Neuron (in vitro differentiated cells): ENCODE data around the gene FCER2.
"Not testable (repeated sequence)": the region's sequence is repeated elsewhere in the genome, so short reads cannot be mapped to it uniquely, and the experiment has no call there.

Experiments used
- H2AFZ ChIP-seq: one replicate; pipeline ENCODE4 v1.6.1; 2013; ENCODE audit warnings: low read depth, mild to moderate bottlenecking, inconsistent platforms, low read length, moderate library complexity
- H3K27me3 ChIP-seq: one replicate; pipeline ENCODE4 v1.6.1; 2013; ENCODE audit warnings: low read length; ENCODE audit not compliant: insufficient read depth
- H3K36me3 ChIP-seq: one replicate; pipeline ENCODE4 v1.6.1; 2013; ENCODE audit warnings: low read length; ENCODE audit not compliant: insufficient read depth
- H3K4me1 ChIP-seq: one replicate; pipeline ENCODE4 v1.6.1; 2013; ENCODE audit warnings: low read length; ENCODE audit not compliant: insufficient read depth
- H3K4me3 ChIP-seq: 2 replicates; pipeline ENCODE4 v1.5.1; 2013; ENCODE audit warnings: mild to moderate bottlenecking, low read length, moderate library complexity
- H3K9me3 ChIP-seq: one replicate; pipeline ENCODE4 v1.6.1; 2013; ENCODE audit warnings: low read length

Gene FCER2

DNA sequence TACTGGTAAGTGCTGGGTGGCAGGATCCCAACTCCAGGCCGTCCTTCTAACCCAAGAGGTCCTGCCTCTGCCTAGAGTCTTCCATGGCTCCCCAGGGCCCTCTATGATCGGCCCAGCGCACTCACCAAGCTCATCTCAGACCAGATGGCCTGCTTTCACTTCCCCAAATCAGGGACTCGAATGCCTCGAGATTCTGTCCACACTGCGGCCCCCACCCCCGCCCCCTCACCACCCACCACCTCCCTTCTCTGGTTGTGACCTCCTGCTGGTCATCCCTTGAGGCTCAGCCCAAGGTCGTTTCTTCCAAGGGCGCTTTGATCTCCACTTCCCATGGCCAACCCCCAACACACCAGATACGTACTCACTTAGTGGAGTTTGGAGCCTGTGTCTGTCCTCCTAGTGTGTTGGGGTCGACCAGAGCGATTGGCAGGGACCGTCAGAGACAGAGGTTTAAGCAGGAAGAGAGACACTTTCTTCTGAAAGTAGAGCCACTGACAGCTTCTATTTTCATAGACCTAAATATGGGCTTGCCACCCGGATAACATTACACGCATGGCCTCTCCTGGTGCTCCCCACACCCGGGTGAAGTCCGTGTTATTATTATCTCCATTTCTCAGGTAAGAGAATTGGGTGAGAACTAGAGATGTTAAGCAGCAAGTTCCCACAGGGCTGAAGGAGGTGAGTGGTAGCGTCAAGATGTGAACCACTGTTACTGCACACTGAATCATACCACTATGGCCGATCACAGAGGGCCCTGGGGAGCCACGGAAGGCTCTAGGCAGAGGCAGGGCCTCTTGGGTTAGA is at the start of gene FCER2:
Gene FCER2, minus strand, starts transcription at position 478 of the 804 bp plus-strand sequence. CDS start 2,371 bp downstream, outside the sequence.
- H3K4me3 ChIP-seq = no peak within 1 kb of the TSS
- H3K4me1 ChIP-seq = no peaks in the 10 kb centered on the region
- H3K27me3 ChIP-seq = peaks cover 1% of the 10 kb centered on the region
- H3K36me3 ChIP-seq = no peaks in the 10 kb centered on the region
- H3K9me3 ChIP-seq = peaks cover 1% of the 10 kb centered on the region
- H2AFZ ChIP-seq = no peak within 1 kb of the TSS

- H3K27me3 ChIP-seq = no peaks in the 10 kb centered on the region
- H3K36me3 ChIP-seq = no peaks in the 10 kb centered on the region
- H3K4me3 ChIP-seq = no peak overlapping the region
- H2AFZ ChIP-seq = no peak overlapping the region
- peaks cover 4% of the 10 kb centered on the region for H3K9me3 ChIP-seq
- no peaks in the 10 kb centered on the region for H3K4me1 ChIP-seq
Observed at GRCh38 chr19:7751157-7751783, 49.3 kb upstream of the FCER2 start.

DNA sequence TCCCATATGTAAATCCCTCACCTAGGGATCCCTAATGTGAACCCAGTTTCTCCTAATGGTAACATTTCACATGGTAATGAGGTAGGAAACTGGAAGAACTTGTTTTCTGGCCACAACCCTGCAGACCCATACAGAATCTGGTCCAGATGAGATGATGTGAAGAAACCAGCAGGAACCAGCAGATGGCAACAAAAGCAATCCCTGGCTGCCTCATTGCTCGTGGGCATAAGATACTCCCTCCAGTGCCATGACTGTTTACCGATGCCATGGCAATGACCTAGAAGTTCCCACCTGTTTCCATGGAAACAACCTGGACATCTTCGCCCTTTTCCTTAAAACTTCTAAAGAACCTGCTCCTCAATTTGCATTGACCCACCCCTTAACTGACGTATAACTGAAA is 46.8 kb upstream of the FCER2 start:
- Histone ChIP-seq H3K4me3 (no peak overlapping the region), H3K4me1 (no peaks in the 10 kb centered on the region), H3K27me3 (no peaks in the 10 kb centered on the region), H2AFZ (no peak overlapping the region), H3K9me3 (peaks cover 3% of the 10 kb centered on the region), H3K36me3 (no peaks in the 10 kb centered on the region)

DNA sequence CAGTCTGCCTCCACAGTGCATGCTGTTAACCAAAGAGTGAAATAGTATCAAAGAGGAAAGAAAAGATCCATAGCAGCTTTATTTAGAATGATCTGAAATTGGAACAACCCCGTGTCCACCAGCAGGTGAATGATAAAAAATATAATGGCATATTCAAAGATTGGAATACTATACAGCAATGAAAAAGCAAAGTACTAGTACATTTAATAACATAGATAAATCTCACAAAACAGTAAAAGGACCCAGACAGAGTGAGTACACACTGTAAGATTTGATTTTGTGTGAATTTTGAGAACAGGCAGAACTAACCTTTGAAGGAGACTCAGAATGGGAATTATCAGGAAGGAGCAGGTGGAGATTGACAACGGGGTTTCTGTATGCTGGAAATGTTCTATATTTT is 46.2 kb upstream of the FCER2 start:
- Histone ChIP-seq H3K9me3 (peaks cover 3% of the 10 kb centered on the region), H2AFZ (no peak overlapping the region), H3K4me3 (no peak overlapping the region), H3K36me3 (no peaks in the 10 kb centered on the region), H3K27me3 (no peaks in the 10 kb centered on the region), H3K4me1 (no peaks in the 10 kb centered on the region)

GRCh38 chr19:7746903-7747884 is 45.3 kb upstream of the FCER2 start, which contains the start of gene CD209:
TSS of gene CD209 (minus strand) at chr19:7747534. CDS start at chr19:7747511, 23 bp downstream.
- H3K9me3 ChIP-seq = peaks cover 3% of the 10 kb centered on the region
- no peak within 1 kb of the TSS for H2AFZ ChIP-seq
- no peaks in the 10 kb centered on the region for H3K36me3 ChIP-seq
- no peak within 1 kb of the TSS for H3K4me3 ChIP-seq
- peaks cover 2% of the 10 kb centered on the region for H3K27me3 ChIP-seq
- no peaks in the 10 kb centered on the region for H3K4me1 ChIP-seq

GRCh38 chr19:7746306-7746705 is 44.4 kb upstream of the FCER2 start:
- H2AFZ ChIP-seq, H3K27me3 ChIP-seq, H3K9me3 ChIP-seq, H3K4me3 ChIP-seq, H3K36me3 ChIP-seq, H3K4me1 ChIP-seq: not testable (repeated sequence)

- H3K27me3 ChIP-seq = peaks cover 2% of the 10 kb centered on the region
Observed at GRCh38 chr19:7744871-7745650, 43.1 kb upstream of the FCER2 start.

GRCh38 chr19:7744199-7744786 is 42.4 kb upstream of the FCER2 start:
- H3K4me3 ChIP-seq = no peak overlapping the region
- H2AFZ ChIP-seq = no peak overlapping the region
- no peaks in the 10 kb centered on the region for H3K36me3 ChIP-seq
- peaks cover 2% of the 10 kb centered on the region for H3K27me3 ChIP-seq
- no peaks in the 10 kb centered on the region for H3K9me3 ChIP-seq
- no peaks in the 10 kb centered on the region for H3K4me1 ChIP-seq

More at GRCh38 chr19:7744871-7745650, 43.1 kb upstream of the FCER2 start:
- Histone ChIP-seq H3K4me3 (no peak overlapping the region), H2AFZ (no peak overlapping the region), H3K4me1 (no peaks in the 10 kb centered on the region), H3K9me3 (peaks cover under 1% of the 10 kb centered on the region), H3K36me3 (no peaks in the 10 kb centered on the region)

- no peaks in the 10 kb centered on the region for H3K4me1 ChIP-seq
- H3K4me3 ChIP-seq = no peak overlapping the region
- peaks cover 4% of the 10 kb centered on the region for H3K27me3 ChIP-seq
- no peak overlapping the region for H2AFZ ChIP-seq
- no peaks in the 10 kb centered on the region for H3K36me3 ChIP-seq
- no peaks in the 10 kb centered on the region for H3K9me3 ChIP-seq
Observed at GRCh38 chr19:7743425-7743841, 41.5 kb upstream of the FCER2 start.

DNA sequence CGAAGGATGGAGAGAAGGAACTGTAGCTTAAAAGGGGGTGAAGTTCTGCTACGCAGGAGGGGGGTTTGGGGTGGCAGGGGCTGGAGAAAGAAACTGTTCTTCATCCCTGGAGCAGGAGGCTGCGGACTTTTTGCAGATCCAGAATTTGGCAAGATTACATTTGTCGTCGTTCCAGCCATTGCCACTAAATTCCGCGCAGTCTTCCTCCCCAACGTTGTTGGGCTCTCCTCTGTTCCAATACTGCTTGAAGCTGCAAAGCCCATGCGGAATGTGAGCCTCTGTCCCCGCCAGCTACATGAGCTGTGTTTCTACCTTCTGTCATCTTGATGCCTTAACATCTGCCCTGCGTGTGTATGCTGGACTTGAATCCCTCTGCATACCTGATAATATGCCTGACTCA is 41.1 kb upstream of the FCER2 start:
- Histone ChIP-seq H3K27me3 (peaks cover 4% of the 10 kb centered on the region), H3K9me3 (no peaks in the 10 kb centered on the region), H3K4me3 (no peak overlapping the region), H3K4me1 (no peaks in the 10 kb centered on the region), H2AFZ (no peak overlapping the region), H3K36me3 (no peaks in the 10 kb centered on the region)

GRCh38 chr19:7742575-7742974 is 40.6 kb upstream of the FCER2 start:
- no peaks in the 10 kb centered on the region for H3K36me3 ChIP-seq
- no peak overlapping the region for H2AFZ ChIP-seq
- peaks cover 4% of the 10 kb centered on the region for H3K27me3 ChIP-seq
- H3K4me1 ChIP-seq = no peaks in the 10 kb centered on the region
- no peak overlapping the region for H3K4me3 ChIP-seq
- no peaks in the 10 kb centered on the region for H3K9me3 ChIP-seq

GRCh38 chr19:7740682-7741054 is 38.7 kb upstream of the FCER2 start:
- Histone ChIP-seq H3K9me3 (no peaks in the 10 kb centered on the region), H2AFZ (no peak overlapping the region), H3K27me3 (peaks cover 4% of the 10 kb centered on the region), H3K4me1 (no peaks in the 10 kb centered on the region), H3K36me3 (no peaks in the 10 kb centered on the region), H3K4me3 (no peak overlapping the region)
